Neural progenitor cell (in vitro differentiated cells): ENCODE results near the gene MYH7B.

Experiments used
- CTCF ChIP-seq: fragments of 200-600 bp; sonication (generic); IDR thresholded peaks from 2 replicates; pipeline ENCODE4 v1.5.1; 2017; ENCODE audit warnings: antibody characterized with exemption, mild to moderate bottlenecking
- EZH2 ChIP-seq: fragments of 200-600 bp; sonication (generic); IDR thresholded peaks from 2 replicates; pipeline ENCODE4 v1.6.1; 2017; ENCODE audit warnings: antibody characterized with exemption, mild to moderate bottlenecking, moderate library complexity
- EZH2phosphoT487 ChIP-seq: fragments of 200-600 bp; sonication (generic); IDR thresholded peaks from 2 replicates; pipeline ENCODE4 v1.6.1; 2017; ENCODE audit warnings: antibody characterized with exemption

GRCh38 chr20:34931771-34932170, 23.9 kb upstream of the MYH7B start:
- TF ChIP-seq CTCF (no peak), EZH2phosphoT487 (no peak), EZH2 (no peak)
